GM12878 (cell line): ENCODE results near the gene STK35. TPM values are rescaled to one million over a fixed set of nuclear protein-coding genes. Genes with fewer than 3 reads are reported as not detected.

ENCODE experiments used
- ATAC-seq: fragments of 200-7000 bp; cut with Tn5 transposase; 3 replicates; pipeline ENCODE4 v1.9.1; 2020; ENCODE audit warnings: mild to moderate bottlenecking, moderate library complexity
- BruUV-seq: library from RNA; stranded (reverse); fragments of 400-500 nt; replicated peaks from 2 replicates; lab custom pipeline; 2021; lab: Mats Ljungman, UMichigan
- CTCF ChIA-PET: fragments of 300-600 bp; sonication (Branson Sonifier 250); formaldehyde crosslinking; extraction: SDS; loops from one replicate; lab custom pipeline; 2021; ENCODE audit warnings: inconsistent platforms; lab: Yijun Ruan, JAX
- POLR2A ChIA-PET: fragments of 350-600 bp; formaldehyde crosslinking; extraction: SDS; loops from one replicate; lab custom pipeline; 2021; ENCODE audit warnings: inconsistent platforms; lab: Charles Lee
- RAD21 ChIA-PET: fragments of 300-600 bp; sonication (Branson Sonifier 250); formaldehyde crosslinking; loops from one replicate; lab custom pipeline; 2023; ENCODE audit warnings: antibody characterized with exemption; ENCODE audit not compliant: unreplicated experiment; lab: Charles Lee
- SMC1A ChIA-PET: fragments of 300-600 bp; sonication (Branson Sonifier 250); formaldehyde crosslinking; loops from one replicate; lab custom pipeline; 2023; ENCODE audit not compliant: unreplicated experiment, uncharacterized antibody; lab: Charles Lee
- DNase-seq: peaks from one replicate; pipeline ENCODE4 v3.0.0-alpha.2; 2011; ENCODE audit warnings: low read depth, low spot score
- FAIRE-seq: peaks from 3 replicates; lab custom pipeline; 2011; peaks lifted over from hg19 to GRCh38; lab: Jason Lieb, UNC
- H2AFZ ChIP-seq: 2 replicates; pipeline ENCODE4 v1.6.0; 2011; ENCODE audit warnings: low read depth, low read length, control low read depth; ENCODE audit not compliant: control insufficient read depth
- H3K27ac ChIP-seq: 2 replicates; pipeline ENCODE4 v1.5.1; 2011; ENCODE audit warnings: control low read depth; ENCODE audit not compliant: control insufficient read depth, insufficient read depth
- H3K27me3 ChIP-seq, 2 experiments: replicated peaks in 1 of 2; 2 replicates each; pipeline versions ENCODE4 v1.6.0 to v1.6.1; 2011; ENCODE audit warnings: low read length in 1 of 2; ENCODE audit not compliant: control insufficient read depth in 2 of 2, insufficient read depth in 2 of 2
- H3K36me3 ChIP-seq, 2 experiments: 2 replicates each; pipeline ENCODE4 v1.5.1; 2011; ENCODE audit warnings: low read length in 1 of 2; ENCODE audit not compliant: control insufficient read depth in 2 of 2, insufficient read depth in 2 of 2
- H3K4me1 ChIP-seq: 2 replicates; pipeline ENCODE4 v1.6.1; 2011; ENCODE audit warnings: mild to moderate bottlenecking, low read length, moderate library complexity, mixed read lengths; ENCODE audit not compliant: control insufficient read depth, insufficient read depth
- H3K4me2 ChIP-seq: 2 replicates; pipeline ENCODE4 v1.6.0; 2011; ENCODE audit warnings: control low read depth; ENCODE audit not compliant: control insufficient read depth, insufficient read depth
- H3K4me3 ChIP-seq: fragments of 200-600 bp; sonication (generic); 2 replicates; pipeline ENCODE4 v1.5.1; 2016
- H3K79me2 ChIP-seq: 2 replicates; pipeline ENCODE4 v1.6.0; 2011; ENCODE audit warnings: low read length; ENCODE audit not compliant: control insufficient read depth, insufficient read depth
- H3K9ac ChIP-seq: 2 replicates; pipeline ENCODE4 v1.8.0; 2011; ENCODE audit warnings: low read length, control low read depth, mixed read lengths; ENCODE audit not compliant: control insufficient read depth, insufficient read depth
- H3K9me3 ChIP-seq: replicated peaks from 3 replicates; pipeline ENCODE4 v1.5.1; 2011; ENCODE audit warnings: mild to moderate bottlenecking, low read length; ENCODE audit not compliant: control insufficient read depth, insufficient read depth
- H4K20me1 ChIP-seq: 2 replicates; pipeline ENCODE4 v1.6.0; 2011; ENCODE audit not compliant: control insufficient read depth, insufficient read depth
- CEBPB ChIP-seq, 2 experiments: fragments of 150-350 bp in 1 of 2; IDR thresholded peaks; 2 replicates each; pipeline ENCODE4 v1.6.1; 2012 to 2014; ENCODE audit warnings: low read depth in 2 of 2, low read length in 2 of 2, borderline replicate concordance in 1 of 2, inconsistent platforms in 1 of 2
- HDAC2 ChIP-seq: fragments of 200-600 bp; sonication (generic); IDR thresholded peaks from 2 replicates; pipeline ENCODE4 v1.6.1; 2017
- MEF2A ChIP-seq: IDR thresholded peaks from 2 replicates; pipeline ENCODE4 v1.6.1; 2011; ENCODE audit warnings: low read depth, mild to moderate bottlenecking, low read length, moderate library complexity; ENCODE audit not compliant: insufficient read depth
- NBN ChIP-seq: fragments of 450-650 bp; IDR thresholded peaks from 2 replicates; pipeline ENCODE4 v1.6.1; 2016
- WGBS: methylation state at CpG from one replicate; pipeline ENCODE4 v1.1.6; 2016; ENCODE audit warnings: low lambda C conversion rate; ENCODE audit not compliant: insufficient replicate concordance, insufficient coverage; ENCODE audit errors: missing lambda C conversion rate; 5-methylcytosine and 5-hydroxymethylcytosine counted together
- in situ Hi-C: fragments of 300-500 bp; cut with MboI; formaldehyde crosslinking; loops from 9 replicates; pipeline ENCODE4 v1.14.3; 2018; ENCODE audit warnings: mixed read lengths
- intact Hi-C: fragments of 100-400 bp; cut with micrococcal nuclease; formaldehyde crosslinking; loops from one replicate; pipeline ENCODE4 v1.14.2; 2022; ENCODE audit not compliant: unreplicated experiment
- polyA plus RNA-seq, 11 experiments: library from polyadenylated mRNA; depleted of rRNA in 4 of 11; unstranded in 6 of 11; stranded (reverse) in 5 of 11; fragments of >200 nt; fragmentation: Nextera tagmentation in 4 of 11; fragmentation: Illumina TruSeq in 1 of 11; extraction: Ambion mirVana in 4 of 11; extraction: Trizol in 1 of 11; gene quantifications; 1 replicate in 1 of 11; 2 replicates in 10 of 11; pipeline versions ENCODE4 v1.2.1 to v1.2.3, GENCODE V29; 2011 to 2016; ENCODE audit warnings: inconsistent platforms in 2 of 11, missing spikeins in 2 of 11, low read depth in 1 of 11
- total RNA-seq, 4 experiments: library from RNA; depleted of rRNA in 3 of 4; stranded (reverse); fragments of >200 nt in 3 of 4; fragmentation: Illumina TruSeq in 1 of 4; extraction: Trizol in 1 of 4; gene quantifications; 2 replicates each; pipeline versions ENCODE4 v1.2.1 to v1.2.3, GENCODE V29; 2013 to 2021
- TF ChIP-seq, protein P1 (sequence below): fragments of 450-650 bp; formaldehyde crosslinking; IDR thresholded peaks from 2 replicates; pipeline ENCODE4 v1.4.0; 2022; ENCODE audit warnings: mild to moderate bottlenecking, moderate library complexity
- TF ChIP-seq, protein P2 (sequence below): IDR thresholded peaks from 2 replicates; pipeline ENCODE4 v1.6.1; 2012; ENCODE audit warnings: improper control_type of control experiment, low read depth, low read length; ENCODE audit not compliant: insufficient replicate concordance

The STK35 gene
- total and polyA plus RNA-seq, 10 of the 15 experiments (the other 5 are each of a cell fraction or from before 2014, with no cell fraction given): 2.9 to 19.4 (median 9.6) TPM

DNA sequence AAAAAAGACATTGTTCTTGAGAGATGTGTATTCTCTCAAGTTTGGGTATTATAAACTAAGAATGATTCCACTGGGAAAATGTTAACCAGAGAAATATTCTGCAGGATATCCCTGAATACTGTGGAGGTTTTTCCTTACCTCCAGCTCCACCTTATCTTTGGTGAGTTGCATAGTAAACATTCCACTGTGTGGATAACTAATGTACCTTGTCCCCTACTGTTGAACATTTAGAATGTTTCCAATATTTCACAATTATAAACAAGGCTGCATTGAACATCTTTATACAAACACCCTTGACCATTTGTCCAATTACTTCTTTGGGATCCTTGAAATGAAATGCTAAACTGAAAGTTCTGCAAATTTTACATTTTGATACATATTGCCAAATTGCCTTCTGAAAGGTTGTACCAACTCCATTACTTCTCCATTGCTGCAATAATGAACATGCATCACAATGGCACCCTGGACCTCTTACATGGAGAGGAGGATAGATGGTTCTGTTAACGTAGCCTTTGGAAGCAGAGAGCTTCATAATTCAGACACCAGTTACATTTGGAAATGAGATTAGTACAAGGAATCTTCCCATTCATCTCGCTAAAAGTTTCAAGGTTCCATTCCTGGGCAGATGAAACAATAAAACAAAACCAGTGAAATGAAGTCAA, 35.0 kb upstream of the STK35 start:
- no TSS peak for BruUV-seq
- RAD21 ChIA-PET: no interaction called here
- no peak for TF ChIP-seq CEBPB (IDR thresholded peaks at IDR 0.05; ENCODE audit: borderline replicate concordance in 1 of 2, low read depth in 2 of 2, low read length in 2 of 2)
- DNase-seq: no peak
- no peaks in the 10 kb centered on the region; a peak in 2 of 4 replicates for H3K27me3 ChIP-seq
- intact Hi-C loops: no loop called here
- FAIRE-seq: no peak
- H3K9me3 ChIP-seq: no peaks in the 10 kb centered on the region
- H4K20me1 ChIP-seq: no peaks in the 10 kb centered on the region
- H3K4me1 ChIP-seq: no peaks in the 10 kb centered on the region
- no peak overlapping the region for H2AFZ ChIP-seq
- no peaks in the 10 kb centered on the region for H3K36me3 ChIP-seq
- ATAC-seq: no peak
- H3K27ac ChIP-seq: no peak overlapping the region
- POLR2A ChIA-PET: no interaction called here
- SMC1A ChIA-PET: interaction anchor here (0.7 kb wide), 1 partner anchor 55 kb away, joined by 3 read pairs; no protein-coding TSS in a partner anchor
- 22% methylated on average over 2 of the region's 2 CpGs for WGBS
- no peak overlapping the region for H3K9ac ChIP-seq
- CTCF ChIA-PET: interaction anchor here (0.6 to 1.4 kb wide), 2 partner anchors 101 to 106 kb away, joined by 3 to 5 read pairs; no protein-coding TSS in a partner anchor
- H3K79me2 ChIP-seq: no peaks in the 10 kb centered on the region
- in situ Hi-C loops: no loop called here
- H3K4me2 ChIP-seq: no peak overlapping the region
- H3K4me3 ChIP-seq: no peak overlapping the region

DNA sequence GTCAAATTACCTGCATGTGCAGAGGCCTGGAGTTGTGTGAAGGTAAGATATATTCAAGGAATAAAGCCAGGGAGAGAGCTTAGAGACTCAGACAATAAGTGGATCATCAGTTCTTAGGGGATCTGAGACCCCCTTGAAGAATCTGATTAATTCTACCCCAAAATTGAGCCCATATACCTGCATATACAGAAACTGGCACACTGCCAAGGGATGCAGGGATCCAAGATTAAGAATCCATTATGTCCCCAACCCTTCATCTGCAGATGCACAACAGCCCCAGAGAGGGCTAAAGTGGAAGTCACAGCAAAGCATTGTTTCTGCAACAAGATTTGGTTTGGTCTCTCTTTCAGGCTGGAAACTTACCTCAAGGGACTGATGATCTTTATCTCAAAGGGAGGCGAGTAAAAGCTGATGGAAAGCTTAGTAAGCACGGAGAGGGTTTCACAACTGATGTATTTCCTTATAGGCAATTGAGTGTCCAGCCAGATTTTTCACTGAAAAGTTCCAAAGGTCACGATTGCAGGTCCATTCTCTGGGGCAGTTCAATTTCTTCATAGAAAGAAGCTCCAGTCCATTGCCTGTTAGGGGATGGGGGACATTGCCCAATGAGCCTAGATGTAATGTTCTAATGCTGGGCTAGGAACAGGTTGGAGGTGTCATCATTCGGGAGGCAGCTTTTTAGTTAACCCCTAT, 20.9 kb upstream of the STK35 start:
- ATAC-seq: no peak
- FAIRE-seq: no peak
- no TSS peak for BruUV-seq
- CTCF ChIA-PET: no interaction called here
- no peak for DNase-seq
- no peak overlapping the region for H3K4me3 ChIP-seq
- RAD21 ChIA-PET: no interaction called here
- no peaks in the 10 kb centered on the region for H3K36me3 ChIP-seq
- H3K27me3 ChIP-seq: peaks cover 0 to 6% of the 10 kb centered on the region in 2 experiments; a peak in 1 of 4 replicates
- no peaks in the 10 kb centered on the region for H4K20me1 ChIP-seq
- POLR2A ChIA-PET: no interaction called here
- 2% methylated on average over 4 of the region's 4 CpGs for WGBS
- in situ Hi-C loops: no loop called here
- no peak overlapping the region for H3K27ac ChIP-seq
- SMC1A ChIA-PET: interaction anchor here (0.7 kb wide), 1 partner anchor 71 kb away, joined by 3 read pairs; no protein-coding TSS in a partner anchor
- no peaks in the 10 kb centered on the region for H3K4me1 ChIP-seq
- no peak overlapping the region for H2AFZ ChIP-seq
- no peak overlapping the region for H3K4me2 ChIP-seq
- no peaks in the 10 kb centered on the region for H3K9me3 ChIP-seq
- no peaks in the 10 kb centered on the region for H3K79me2 ChIP-seq
- intact Hi-C loops: no loop called here
- H3K9ac ChIP-seq: no peak overlapping the region
- TF ChIP-seq, protein P1, sequence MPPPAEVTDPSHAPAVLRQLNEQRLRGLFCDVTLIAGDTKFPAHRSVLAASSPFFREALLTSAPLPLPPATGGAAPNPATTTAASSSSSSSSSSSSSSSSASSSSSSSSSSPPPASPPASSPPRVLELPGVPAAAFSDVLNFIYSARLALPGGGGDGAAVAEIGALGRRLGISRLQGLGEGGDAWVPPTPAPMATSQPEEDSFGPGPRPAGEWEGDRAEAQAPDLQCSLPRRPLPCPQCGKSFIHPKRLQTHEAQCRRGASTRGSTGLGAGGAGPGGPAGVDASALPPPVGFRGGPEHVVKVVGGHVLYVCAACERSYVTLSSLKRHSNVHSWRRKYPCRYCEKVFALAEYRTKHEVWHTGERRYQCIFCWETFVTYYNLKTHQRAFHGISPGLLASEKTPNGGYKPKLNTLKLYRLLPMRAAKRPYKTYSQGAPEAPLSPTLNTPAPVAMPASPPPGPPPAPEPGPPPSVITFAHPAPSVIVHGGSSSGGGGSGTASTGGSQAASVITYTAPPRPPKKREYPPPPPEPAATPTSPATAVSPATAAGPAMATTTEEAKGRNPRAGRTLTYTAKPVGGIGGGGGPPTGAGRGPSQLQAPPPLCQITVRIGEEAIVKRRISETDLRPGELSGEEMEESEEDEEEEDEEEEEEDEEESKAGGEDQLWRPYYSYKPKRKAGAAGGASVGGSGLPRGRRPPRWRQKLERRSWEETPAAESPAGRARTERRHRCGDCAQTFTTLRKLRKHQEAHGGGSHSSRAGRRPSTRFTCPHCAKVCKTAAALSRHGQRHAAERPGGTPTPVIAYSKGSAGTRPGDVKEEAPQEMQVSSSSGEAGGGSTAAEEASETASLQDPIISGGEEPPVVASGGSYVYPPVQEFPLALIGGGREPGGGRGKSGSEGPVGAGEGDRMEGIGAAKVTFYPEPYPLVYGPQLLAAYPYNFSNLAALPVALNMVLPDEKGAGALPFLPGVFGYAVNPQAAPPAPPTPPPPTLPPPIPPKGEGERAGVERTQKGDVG (CRISPR knock-in tag): no peak
- no peak for TF ChIP-seq NBN
- TF ChIP-seq MEF2A: no peak
- TF ChIP-seq, protein P2, sequence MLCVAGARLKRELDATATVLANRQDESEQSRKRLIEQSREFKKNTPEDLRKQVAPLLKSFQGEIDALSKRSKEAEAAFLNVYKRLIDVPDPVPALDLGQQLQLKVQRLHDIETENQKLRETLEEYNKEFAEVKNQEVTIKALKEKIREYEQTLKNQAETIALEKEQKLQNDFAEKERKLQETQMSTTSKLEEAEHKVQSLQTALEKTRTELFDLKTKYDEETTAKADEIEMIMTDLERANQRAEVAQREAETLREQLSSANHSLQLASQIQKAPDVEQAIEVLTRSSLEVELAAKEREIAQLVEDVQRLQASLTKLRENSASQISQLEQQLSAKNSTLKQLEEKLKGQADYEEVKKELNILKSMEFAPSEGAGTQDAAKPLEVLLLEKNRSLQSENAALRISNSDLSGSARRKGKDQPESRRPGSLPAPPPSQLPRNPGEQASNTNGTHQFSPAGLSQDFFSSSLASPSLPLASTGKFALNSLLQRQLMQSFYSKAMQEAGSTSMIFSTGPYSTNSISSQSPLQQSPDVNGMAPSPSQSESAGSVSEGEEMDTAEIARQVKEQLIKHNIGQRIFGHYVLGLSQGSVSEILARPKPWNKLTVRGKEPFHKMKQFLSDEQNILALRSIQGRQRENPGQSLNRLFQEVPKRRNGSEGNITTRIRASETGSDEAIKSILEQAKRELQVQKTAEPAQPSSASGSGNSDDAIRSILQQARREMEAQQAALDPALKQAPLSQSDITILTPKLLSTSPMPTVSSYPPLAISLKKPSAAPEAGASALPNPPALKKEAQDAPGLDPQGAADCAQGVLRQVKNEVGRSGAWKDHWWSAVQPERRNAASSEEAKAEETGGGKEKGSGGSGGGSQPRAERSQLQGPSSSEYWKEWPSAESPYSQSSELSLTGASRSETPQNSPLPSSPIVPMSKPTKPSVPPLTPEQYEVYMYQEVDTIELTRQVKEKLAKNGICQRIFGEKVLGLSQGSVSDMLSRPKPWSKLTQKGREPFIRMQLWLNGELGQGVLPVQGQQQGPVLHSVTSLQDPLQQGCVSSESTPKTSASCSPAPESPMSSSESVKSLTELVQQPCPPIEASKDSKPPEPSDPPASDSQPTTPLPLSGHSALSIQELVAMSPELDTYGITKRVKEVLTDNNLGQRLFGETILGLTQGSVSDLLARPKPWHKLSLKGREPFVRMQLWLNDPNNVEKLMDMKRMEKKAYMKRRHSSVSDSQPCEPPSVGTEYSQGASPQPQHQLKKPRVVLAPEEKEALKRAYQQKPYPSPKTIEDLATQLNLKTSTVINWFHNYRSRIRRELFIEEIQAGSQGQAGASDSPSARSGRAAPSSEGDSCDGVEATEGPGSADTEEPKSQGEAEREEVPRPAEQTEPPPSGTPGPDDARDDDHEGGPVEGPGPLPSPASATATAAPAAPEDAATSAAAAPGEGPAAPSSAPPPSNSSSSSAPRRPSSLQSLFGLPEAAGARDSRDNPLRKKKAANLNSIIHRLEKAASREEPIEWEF: no peak
- no peak for TF ChIP-seq HDAC2
